NCI-H2171 (cell line): ENCODE results near the gene OPHN1.
A peak's percentile ranks its signal among the peaks of the same experiment; 100 is the strongest.

Experiments used
- DNase-seq: peaks from one replicate; lab custom pipeline; 2025; lab: John Stamatoyannopoulos, UW

OPHN1 gene

DNA sequence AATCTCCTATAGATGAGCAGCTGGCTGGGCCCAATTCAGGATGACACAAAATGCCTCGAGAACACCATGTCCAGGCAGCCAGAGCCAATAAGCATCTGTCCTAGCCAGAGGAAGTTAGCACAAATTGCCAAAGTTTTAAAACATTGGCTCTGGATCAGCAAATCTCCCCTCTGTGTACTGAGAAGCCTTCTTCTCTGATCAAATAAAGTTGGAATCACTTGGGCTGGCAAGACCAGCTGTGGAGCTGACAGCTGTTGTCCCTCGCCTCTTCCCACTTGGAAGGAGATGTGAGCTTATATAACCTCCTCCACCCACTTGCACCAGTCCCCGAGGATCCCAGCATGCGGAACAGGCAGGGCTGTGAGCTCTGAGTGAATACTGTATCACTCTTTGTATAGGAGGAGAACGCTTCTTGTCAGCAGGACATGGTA is 183.9 kb downstream of the OPHN1 start:
- DNase-seq, result no peak

DNA sequence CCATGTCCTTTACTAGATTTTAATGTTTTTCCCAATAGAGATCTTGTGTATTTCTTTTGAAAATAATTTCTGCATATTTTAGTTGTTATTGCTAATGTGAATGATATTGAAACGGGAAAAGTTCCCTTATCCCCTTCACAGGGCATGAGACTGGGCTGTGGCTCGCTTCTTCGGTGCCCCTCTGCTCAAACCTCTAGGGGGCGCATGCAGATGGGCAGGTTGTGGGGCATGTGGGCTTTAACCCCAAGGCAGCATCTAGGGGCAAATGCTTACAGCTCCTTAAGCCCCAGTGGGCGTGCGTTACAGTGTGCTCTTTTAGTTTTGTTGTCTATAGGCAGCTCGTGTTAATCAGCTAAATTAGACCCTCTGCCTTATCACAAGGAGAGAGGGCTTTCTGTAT is 194.7 kb downstream of the OPHN1 start:
- DNase-seq, result no peak

DNA sequence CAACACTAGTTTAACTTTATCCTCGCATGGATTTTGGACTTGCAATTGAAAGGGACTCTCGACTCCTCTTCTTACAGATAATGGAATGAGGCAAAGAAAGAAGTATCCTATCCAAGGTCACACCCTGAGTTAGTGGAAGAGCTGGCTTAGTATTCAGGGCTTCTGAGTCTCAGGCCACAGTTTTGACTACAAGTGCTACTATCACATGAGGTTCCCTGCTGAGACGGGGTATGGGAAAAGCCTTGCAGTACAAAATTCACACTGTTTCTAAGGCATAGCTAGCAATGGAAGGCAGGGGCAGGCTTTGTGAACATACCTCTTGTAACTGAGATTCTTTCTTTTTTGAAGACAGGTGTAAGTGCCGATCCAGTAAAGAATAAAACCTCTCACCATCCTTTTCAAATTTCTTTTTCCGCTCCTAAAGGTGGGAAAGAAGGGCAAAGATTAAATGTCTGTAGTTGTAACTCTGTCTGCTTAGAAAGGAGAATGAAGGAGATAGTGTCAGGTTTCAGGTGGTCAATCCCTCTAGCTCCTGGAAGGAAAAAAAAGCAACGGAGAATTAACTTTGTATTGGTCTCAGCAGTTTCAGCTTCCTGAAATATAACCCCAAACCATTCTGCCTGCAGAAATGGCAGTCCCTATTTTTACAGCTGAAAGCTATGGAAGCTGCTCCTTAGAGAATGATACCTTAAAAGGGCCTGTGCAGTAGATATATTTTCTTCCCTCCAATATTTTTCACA is 199.0 kb downstream of the OPHN1 start:
- no peak for DNase-seq

DNA sequence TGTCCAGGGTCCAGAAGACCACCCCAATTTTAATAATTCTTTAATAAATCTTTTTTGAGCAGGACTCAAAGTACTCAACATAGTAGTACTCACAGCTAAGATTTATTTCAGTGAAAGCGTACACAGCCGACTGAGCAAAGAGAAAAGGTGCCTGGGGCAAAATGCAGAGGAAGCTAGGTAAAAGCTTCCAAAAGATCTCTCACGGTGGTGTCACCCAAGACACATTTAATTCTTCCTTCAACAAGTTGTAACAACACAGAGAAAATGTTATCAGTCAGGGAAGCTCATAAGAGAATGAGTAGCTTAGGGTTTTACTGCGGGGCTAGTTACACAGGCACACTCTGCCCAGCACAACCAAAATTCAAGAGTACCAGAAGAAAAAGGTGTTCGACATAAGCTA is 201.1 kb downstream of the OPHN1 start:
- DNase-seq, result no peak

DNA sequence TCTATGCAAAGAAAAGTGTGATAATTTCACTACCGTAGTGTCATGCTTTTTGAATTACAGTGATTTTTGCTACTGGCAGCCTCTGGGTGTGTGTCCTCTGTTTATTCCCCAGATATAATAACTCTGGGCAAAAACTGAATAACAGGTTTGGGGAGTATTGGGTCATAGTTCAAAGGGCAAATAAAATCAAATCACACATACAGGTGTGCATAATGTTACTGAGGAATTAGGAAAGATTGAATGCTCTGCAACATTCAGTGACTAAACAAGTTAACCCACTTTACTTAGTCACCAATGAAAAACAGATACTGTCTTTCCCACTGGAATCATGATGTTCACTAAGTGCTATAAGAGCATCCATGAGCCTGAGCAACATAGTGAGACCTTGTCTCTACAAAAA is 224.3 kb downstream of the OPHN1 start:
- DNase-seq, result no peak

DNA sequence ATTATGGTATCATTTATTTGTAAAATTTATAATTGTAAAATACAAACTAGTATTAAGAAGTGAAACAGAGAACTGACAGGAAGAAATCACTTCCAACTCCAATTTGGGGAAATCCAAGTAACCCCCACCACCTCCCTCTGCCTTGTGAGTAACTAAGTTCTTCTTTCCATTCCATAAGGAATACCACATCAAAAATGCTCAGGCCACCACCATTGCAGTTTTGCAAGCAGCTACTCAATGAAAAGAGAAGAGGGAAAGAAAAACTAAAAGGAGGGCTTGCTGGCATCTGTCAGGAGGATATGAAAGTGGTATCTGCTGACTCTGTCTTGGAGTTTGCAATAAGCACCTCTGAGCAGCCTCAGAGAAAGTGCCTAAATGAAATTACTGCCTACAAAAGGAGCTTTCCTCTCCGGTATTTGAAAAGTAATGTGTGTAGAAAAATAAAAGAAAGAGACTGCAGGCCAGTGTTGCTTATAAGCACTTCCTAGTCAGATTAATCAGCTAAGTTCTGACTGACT is 228.7 kb downstream of the OPHN1 start:
- DNase-seq, result no peak

DNA sequence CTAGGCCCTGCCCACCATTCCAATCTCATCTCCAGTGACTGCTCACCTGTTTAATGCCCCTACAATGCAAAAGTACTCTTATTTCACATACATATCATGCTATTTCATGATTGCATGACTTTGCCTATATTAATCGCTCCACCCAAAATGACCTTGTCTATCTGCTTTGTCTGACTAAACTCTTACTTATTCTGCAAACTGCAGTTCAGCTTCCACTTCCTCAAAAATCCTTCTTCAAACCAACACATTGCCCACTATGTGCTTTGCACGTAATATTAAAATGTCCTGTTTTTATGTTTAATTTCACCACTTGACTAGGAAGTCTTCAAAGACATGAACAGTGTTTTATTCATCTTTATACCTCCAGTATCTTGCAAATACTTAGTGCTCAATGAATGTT is 229.6 kb downstream of the OPHN1 start:
- DNase-seq, result no peak

DNA sequence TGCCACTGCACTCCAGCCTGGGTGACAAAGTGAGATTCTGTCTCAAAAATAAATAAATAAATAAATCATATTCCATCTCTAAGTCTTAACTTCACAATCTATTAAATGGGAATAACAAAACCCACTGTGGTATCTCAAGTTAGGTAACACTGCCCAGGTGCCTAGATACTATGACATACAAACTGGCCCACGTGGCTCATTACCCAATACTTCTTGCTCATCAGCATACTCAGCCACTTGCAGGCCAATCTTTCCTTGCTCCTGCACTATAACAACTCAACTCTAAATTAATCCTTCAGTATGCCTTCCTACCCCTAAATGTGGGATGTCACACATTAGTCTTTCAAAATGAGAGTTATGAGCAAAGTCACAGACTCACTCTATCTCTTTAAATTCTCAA is 230.1 kb downstream of the OPHN1 start:
- no peak for DNase-seq

DNA sequence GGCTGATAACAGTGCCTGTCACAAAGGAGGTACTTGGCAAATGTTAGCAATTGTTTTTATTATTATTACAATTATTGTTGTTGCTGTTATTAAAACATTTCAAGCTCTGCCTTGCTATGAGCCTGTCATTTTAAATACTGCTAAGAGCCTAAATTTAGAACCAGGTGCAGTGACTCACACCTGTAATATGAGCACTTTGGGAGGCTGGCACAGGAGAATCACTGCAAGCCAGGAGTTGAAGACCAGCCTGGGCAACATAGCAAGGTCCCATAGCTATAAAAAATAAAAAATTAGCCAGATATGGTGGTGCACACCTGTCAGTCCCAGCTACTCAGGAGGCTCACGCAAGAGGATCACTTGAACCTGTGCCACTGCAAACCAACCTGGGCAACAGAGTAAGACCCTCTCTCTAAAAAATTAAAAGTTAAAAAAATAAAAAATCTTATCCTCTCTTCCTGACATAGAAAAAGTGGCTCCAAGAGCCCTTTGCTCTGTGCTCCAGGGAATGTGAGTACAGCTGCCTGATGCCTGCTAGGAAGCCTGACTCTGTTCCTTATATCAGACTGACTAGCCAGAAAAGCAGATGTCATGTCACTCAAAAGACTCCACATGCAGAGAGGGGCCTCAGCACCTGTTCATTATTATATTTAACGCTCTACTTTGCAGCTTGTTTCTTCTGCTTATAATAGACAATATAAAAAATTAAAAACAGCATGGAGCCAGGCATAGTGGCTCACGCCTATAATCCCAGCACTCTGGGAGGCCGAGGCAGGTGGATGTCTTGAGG is 234.0 kb downstream of the OPHN1 start:
- DNase-seq, result no peak

DNA sequence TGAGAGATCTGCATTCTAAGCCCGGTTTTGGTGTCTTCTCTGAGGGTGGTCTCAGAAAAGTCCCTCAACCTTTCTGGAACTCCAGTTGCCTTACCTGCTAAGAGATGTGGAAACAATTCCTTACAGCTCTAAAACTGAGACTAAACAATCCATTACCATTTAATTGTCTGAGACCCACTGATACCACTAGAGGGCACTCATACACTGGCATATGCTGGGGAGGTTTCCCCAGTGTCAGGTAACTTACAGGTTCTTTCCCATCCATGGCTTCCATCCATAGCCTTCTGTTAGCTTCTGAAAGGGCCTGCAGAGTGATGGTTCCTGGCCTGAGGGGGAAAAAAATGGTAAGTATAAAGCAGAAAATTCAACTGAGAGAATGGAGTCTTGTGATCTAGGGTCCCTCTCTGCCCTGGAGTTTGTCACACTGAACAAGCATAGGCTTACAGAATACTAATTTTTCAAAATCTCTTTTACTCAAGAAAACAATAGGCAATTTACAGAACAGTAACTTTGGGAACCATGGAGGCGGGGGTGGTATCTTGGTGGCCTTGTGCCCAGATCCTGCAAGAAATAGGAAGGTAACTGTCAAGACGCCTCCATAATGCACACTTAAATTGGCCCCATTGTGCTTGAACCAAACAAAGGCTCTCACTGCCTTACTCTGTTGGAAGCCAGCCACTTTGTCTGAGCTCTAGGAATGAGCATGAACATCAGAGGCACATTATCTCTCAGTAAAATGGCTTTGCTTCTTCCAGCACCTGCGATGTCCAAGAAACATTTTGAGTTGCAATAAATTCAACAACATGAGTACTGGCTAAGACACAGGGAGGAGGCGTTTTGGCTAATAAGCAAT is 236.1 kb downstream of the OPHN1 start:
- peak; percentile 16 for DNase-seq

DNA sequence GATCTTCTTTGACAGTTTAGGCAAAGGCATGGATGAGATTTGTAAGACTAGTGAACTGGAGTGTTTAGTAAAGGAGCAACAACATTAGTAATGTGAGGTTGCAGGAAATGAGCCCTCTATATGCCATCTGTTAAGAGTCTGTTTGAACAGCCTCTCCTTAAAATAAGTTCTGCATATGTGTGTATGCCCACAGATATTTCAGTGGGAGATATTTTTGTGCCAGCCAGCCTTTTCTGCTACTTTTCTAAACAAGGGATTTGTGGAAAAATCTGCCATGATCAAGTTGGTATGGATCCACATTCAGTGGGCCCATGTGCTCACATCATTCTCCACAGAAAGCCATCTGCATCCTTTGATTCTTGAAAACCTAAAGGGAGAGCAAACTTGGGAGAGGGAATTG is 237.7 kb downstream of the OPHN1 start:
- DNase-seq, result no peak

DNA sequence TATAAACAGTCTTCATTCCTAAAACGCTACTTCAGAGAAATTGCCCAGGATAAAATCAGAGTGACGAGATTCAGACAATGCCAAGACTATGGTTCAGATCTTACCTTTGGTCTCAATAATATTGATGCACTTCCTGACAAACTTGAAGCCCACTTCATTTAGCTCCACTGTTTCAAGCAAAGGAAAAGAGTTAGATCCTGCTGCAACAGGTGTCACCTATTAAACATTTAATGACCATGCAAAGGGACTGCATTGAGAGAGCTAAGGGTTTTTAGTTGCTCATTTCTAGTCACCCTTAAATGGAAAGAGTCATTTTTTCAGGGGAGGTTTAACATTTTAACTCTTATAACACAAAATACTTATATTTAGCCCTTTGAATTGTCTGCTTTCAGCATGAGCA is 239.5 kb downstream of the OPHN1 start:
- no peak for DNase-seq

DNA sequence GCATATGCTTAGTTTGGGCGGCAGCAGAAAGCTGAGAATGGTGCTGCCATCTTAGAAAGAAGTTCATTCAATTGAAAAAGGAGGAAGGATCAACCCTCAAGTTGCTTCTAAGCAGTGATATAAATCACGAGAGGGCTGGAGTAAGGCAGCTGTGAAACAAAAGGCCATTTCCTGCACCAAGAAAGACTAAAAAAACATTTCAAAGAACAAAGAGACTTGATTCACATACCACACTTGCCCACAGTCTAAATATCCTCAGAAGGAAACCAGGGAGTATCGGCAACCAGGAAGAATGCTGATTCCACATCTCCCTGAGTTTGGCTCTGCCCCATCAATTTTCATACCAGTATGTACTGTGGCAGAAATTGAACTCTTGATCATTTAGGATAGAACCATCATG is 240.1 kb downstream of the OPHN1 start:
- no peak for DNase-seq

DNA sequence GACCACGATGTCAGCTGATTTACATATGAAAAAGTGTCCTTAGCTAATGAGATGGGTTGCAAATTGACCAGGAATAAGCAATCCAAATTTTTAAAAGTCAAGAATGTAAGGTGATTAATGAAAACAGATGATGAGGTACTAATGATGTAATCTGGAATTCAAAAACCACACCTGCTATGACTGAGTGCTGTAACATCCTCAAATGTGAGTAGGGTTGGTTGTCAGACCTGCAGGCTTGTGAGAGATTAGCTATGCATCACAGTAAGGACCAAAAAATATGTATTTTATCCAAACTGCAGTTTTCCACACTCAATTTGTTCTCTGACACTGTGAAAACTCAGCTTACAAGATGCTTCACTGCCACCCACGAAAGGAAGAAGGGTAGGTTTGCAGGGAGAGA is 242.5 kb downstream of the OPHN1 start:
- no peak for DNase-seq

DNA sequence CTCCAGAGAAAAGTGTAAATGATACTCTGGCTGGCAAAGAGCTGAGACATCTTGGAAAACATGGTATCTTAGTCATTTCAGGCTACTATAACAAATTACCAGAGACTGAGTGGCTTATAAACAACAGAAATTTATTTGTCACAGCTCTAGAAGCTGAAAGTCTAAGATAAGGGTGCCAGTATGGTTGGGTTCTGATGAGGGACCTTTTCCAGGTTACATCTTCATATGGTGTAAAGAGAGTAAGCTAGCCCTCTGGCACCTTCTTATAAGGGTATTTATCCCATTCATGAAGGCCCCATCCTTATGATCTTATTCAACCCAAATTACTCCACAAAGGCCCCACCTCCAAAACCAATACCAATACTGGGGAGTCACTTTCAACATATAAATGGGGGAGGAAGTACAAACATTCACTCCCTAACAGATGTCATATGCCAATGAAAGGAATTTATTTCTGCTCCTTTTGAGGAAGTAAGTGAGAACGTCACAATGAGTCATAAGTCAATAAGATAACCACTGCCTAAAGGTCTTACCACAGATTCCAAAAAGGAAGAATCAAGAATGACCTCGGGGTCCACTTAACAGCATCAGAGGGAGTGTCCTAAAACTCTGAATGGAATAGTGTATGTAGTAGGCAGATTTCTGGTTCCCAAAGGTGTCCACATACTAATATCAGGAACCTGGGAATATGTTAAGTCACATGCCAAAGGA is 246.6 kb downstream of the OPHN1 start:
- DNase-seq, result no peak

DNA sequence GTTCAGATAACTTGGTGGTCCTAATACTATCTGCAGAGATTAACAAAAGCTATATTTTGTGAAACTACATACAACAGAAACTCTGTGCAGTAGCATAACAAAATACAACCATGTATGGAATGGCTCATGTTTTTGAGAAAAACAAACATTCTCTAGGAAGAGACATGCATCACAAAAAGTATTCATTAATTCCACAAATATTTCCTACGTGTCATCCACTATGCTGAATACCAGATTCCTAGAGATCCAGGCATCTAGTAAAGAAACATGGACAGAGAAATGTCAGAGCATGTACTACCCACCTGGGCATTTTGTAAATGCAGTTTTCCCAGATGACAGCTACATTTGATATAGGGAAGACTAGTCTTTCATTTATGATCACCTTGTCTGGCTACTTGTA is 248.1 kb downstream of the OPHN1 start:
- no peak for DNase-seq

DNA sequence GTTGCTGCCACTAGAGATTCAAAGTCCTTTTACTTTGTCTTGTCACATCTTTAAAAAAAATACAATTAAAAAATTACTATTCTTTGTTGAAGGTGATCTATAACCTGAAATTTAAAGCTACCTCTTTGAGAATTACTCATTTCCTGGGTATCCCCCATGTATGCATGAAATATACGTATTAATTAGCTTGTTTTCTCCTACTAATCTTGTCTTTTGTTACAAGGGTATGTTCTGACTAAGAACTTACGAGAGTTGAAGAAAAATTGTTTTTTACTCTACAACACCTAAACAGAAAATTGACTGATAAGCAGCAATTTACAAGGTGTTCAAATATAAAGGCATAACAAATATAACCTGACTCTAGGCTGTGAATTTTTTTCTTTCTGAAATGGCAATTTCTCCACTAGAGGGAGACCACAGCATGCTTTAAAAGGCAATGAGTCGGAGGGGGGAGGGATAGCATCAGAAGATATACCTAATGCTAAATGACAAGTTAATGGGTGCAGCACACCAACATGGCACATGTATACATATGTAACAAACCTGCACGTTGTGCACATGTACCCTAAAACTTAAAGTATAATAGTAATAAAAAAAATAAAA is 249.6 kb downstream of the OPHN1 start:
- peak; percentile 0 for DNase-seq

DNA sequence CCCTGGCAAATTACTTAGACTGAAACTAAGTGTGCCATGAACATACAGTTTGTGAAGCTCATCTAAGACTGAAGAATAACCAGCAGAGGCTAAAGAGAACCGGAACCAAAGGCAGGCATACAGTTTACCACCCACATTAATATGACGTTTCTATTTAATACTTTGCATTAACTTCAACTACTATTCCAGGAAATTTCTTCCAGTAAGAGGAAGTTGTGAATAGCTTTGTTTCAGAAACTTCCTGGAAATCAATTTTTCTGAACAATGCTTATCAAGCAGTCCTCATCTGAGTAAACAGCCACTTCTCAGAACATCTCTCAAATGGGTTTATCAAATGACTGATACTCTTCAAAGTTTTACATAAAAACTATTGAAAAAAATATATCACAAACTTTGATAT is 252.7 kb downstream of the OPHN1 start:
- DNase-seq, result no peak

DNA sequence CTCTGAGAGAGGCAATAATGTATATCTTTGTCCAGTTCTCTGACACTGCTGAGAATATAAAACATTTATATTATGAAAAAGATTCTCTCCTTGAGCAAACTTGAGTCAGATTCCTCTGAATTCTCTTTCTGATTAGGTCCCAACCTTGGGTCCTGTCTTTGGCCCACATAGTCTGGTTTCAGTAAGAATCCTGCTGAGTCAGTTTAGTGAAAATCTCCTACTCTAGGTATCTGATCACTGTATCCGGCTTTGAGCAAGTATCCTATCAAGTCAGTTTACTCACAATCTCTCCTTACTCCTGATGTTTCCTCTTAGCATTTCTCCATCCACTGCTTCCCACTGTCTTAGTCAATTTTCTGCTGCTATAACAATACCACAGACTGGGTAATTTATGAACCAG is 253.9 kb downstream of the OPHN1 start:
- no peak for DNase-seq

DNA sequence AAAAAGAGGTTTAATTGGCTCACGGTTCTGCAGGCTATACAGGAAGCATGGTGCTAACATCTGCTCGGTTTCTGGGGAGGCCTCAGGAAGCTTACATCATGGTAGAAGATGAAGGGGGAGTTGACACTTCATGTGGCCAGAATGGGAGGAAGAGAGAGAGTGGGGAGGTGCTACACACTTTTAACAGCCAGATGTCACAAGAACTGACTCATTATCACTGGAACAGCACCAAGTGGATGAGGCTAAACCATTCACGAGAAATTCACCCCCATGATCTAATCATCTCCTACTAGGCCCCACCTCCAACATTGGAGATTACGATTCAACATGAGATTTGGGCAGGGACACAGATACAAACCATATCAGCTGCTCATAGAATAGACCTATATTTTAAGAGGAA is 255.8 kb downstream of the OPHN1 start:
- no peak for DNase-seq

DNA sequence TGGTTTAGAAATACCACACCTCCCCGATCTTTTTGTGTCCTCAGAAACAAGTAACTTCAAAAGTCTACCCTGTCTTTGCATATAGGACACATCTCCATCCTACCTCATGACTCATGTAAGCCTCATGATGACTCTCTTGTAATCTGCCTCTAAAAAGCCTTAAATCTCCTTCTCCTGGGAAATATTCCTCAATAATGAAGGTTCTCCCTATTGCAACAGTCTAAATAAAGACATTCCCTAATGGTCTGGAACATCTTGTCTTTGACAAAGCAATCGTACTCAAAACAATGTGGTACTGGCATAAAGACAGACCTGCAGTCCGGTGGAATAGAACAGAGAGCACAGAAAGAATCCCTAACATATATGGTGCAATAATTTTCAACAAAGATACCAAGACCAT is 257.7 kb downstream of the OPHN1 start:
- no peak for DNase-seq
